SK-N-MC (cell line): ENCODE data around the gene PCBP4.

Experiments
- DNase-seq: peaks from one replicate; pipeline ENCODE4 v3.0.0-alpha.2; 2011; ENCODE audit warnings: low read depth, low spot score
- H3K27ac ChIP-seq: fragments of 200-600 bp; sonication (generic); 2 replicates; pipeline ENCODE4 v1.5.1; 2016; ENCODE audit warnings: mixed run types
- H3K36me3 ChIP-seq: fragments of 200-600 bp; sonication (generic); 2 replicates; pipeline ENCODE4 v1.6.1; 2017; ENCODE audit warnings: antibody characterized with exemption, low read length, mixed read lengths; ENCODE audit not compliant: insufficient read depth
- H3K4me3 ChIP-seq: fragments of 200-600 bp; sonication (generic); 2 replicates; pipeline ENCODE4 v1.5.1; 2016
- H3K9ac ChIP-seq: fragments of 200-600 bp; sonication (generic); 2 replicates; pipeline ENCODE4 v1.8.0; 2017; ENCODE audit warnings: mixed run types, mixed read lengths; ENCODE audit not compliant: insufficient read length
- H3K9me3 ChIP-seq: fragments of 200-600 bp; sonication (generic); 2 replicates; pipeline ENCODE4 v1.6.1; 2017; ENCODE audit warnings: low read depth, mild to moderate bottlenecking, antibody characterized with exemption, low read length, moderate library complexity, mixed read lengths
- EZH2 ChIP-seq: fragments of 200-600 bp; sonication (generic); IDR thresholded peaks from one replicate; pipeline ENCODE4 v1.6.1; 2017; ENCODE audit warnings: antibody characterized with exemption
- FOXP2 ChIP-seq: optimal IDR thresholded peaks from 2 replicates; pipeline ENCODE3; 2011; ENCODE audit warnings: mild to moderate bottlenecking, moderate library complexity; ENCODE audit not compliant: insufficient read depth; ENCODE audit errors: extremely low read length, control extremely low read depth
- POLR2AphosphoS5 ChIP-seq: IDR thresholded peaks from 2 replicates; pipeline ENCODE4 v1.6.1; 2012; ENCODE audit warnings: mild to moderate bottlenecking, low read depth, low read length, borderline replicate concordance

Gene PCBP4

GRCh38 chr3:51967384-51968169, at the start of gene PCBP4:
Gene PCBP4 (minus strand): TSS chr3:51967454. CDS start chr3:51961240, 6,214 bp downstream.
- DNase-seq: no peak
- Histone ChIP-seq H3K9ac (peak within 1 kb of the TSS; percentile 59), H3K4me3 (peak within 1 kb of the TSS; percentile 77), H3K9me3 (no peaks in the 10 kb centered on the region), H3K36me3 (no peaks in the 10 kb centered on the region), H3K27ac (no peak within 1 kb of the TSS)
- peak; percentile 44; the same call in 1 of the 2 replicates for TF ChIP-seq POLR2AphosphoS5
- TF ChIP-seq FOXP2: no peak
- TF ChIP-seq EZH2: no peak

GRCh38 chr3:52015438-52016228, 48.4 kb upstream of the PCBP4 start:
- DNase-seq: no peak
- Histone ChIP-seq H3K36me3 (no peaks in the 10 kb centered on the region), H3K9ac (no peak overlapping the region), H3K4me3 (no peak overlapping the region), H3K9me3 (no peaks in the 10 kb centered on the region), H3K27ac (no peak overlapping the region)
- TF ChIP-seq EZH2: no peak
- no peak for TF ChIP-seq FOXP2
- no peak for TF ChIP-seq POLR2AphosphoS5

GRCh38 chr3:52014613-52015012, 47.4 kb upstream of the PCBP4 start:
- Histone ChIP-seq H3K36me3 (no peaks in the 10 kb centered on the region), H3K27ac (no peak overlapping the region), H3K9me3 (no peaks in the 10 kb centered on the region), H3K4me3 (no peak overlapping the region), H3K9ac (no peak overlapping the region)
- TF ChIP-seq EZH2: no peak
- TF ChIP-seq FOXP2: no peak
- no peak for TF ChIP-seq POLR2AphosphoS5
- no peak for DNase-seq

- TF ChIP-seq POLR2AphosphoS5 (no peak), FOXP2 (no peak), EZH2 (no peak)
- H3K27ac ChIP-seq: no peak overlapping the region
- no peaks in the 10 kb centered on the region for H3K36me3 ChIP-seq
- no peak overlapping the region for H3K4me3 ChIP-seq
- H3K9me3 ChIP-seq: no peaks in the 10 kb centered on the region
- no peak overlapping the region for H3K9ac ChIP-seq
- no peak for DNase-seq
These were observed 46.7 kb upstream of the PCBP4 start for GRCh38 chr3:52013802-52014598.

- no peak overlapping the region for H3K27ac ChIP-seq
- TF ChIP-seq POLR2AphosphoS5 (no peak), FOXP2 (no peak), EZH2 (no peak)
- H3K36me3 ChIP-seq: no peaks in the 10 kb centered on the region
- H3K4me3 ChIP-seq: no peak overlapping the region
- no peak for DNase-seq
- no peak overlapping the region for H3K9ac ChIP-seq
- H3K9me3 ChIP-seq: no peaks in the 10 kb centered on the region
These were observed 45.4 kb upstream of the PCBP4 start for GRCh38 chr3:52012699-52013098.

GRCh38 chr3:52010431-52010830, 43.2 kb upstream of the PCBP4 start:
- no peak for DNase-seq
- H3K9me3 ChIP-seq: no peaks in the 10 kb centered on the region
- H3K27ac ChIP-seq: no peak overlapping the region
- H3K36me3 ChIP-seq: no peaks in the 10 kb centered on the region
- H3K9ac ChIP-seq: no peak overlapping the region
- H3K4me3 ChIP-seq: no peak overlapping the region
- no peak for TF ChIP-seq POLR2AphosphoS5
- TF ChIP-seq EZH2: no peak
- TF ChIP-seq FOXP2: no peak

GRCh38 chr3:52007291-52007690, 40.0 kb upstream of the PCBP4 start:
- no peak overlapping the region for H3K27ac ChIP-seq
- H3K4me3 ChIP-seq: no peak overlapping the region
- TF ChIP-seq FOXP2 (no peak), EZH2 (no peak), POLR2AphosphoS5 (no peak)
- no peak for DNase-seq
- no peak overlapping the region for H3K9ac ChIP-seq
- no peaks in the 10 kb centered on the region for H3K9me3 ChIP-seq
- no peaks in the 10 kb centered on the region for H3K36me3 ChIP-seq

GRCh38 chr3:52006820-52007133, 39.5 kb upstream of the PCBP4 start:
- TF ChIP-seq FOXP2 (no peak), EZH2 (no peak), POLR2AphosphoS5 (no peak)
- no peak for DNase-seq
- H3K36me3 ChIP-seq: no peaks in the 10 kb centered on the region
- H3K4me3 ChIP-seq: no peak overlapping the region
- H3K9me3 ChIP-seq: no peaks in the 10 kb centered on the region
- no peak overlapping the region for H3K27ac ChIP-seq
- H3K9ac ChIP-seq: no peak overlapping the region
